ENCODE data around the gene UBASH3B. TPM values are rescaled to one million over a fixed set of nuclear protein-coding genes. Genes with fewer than 3 reads are reported as not detected.

UBASH3B gene
- total RNA-seq, 1 experiment from 2014 or later: 8.0 TPM

DNA sequence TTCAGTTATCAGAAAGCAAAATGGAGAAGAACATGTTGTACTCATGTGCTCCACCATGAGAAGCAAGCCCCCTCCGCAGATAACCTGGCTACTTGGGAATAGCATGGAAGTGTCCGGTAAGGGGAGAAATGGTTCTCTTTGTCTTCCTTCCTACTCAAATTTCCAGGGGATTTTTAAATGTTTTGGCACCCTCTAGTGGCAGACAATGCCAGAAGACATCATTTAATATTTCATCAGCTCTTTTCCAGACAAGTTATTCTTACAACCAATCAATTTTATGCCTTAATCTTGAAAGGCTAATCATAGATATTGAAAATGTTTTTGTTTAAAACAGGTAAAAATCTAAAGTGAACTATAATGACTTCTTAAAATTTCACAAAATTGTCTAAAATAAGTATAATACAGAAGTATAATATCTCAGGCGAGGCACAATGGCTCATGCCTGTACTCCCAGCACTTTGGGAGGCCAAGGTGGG is 198.5 kb downstream of the UBASH3B start:
- H3K23me2 ChIP-seq (ENCODE audit: insufficient read length, low read depth, low read length, poor library complexity, severe bottlenecking): no peaks in the 10 kb centered on the region
- H2AK5ac ChIP-seq (ENCODE audit: insufficient read length, low read length): no peak overlapping the region
- H2BK12ac ChIP-seq (ENCODE audit: insufficient read length, low read depth, low read length): no peak overlapping the region
- no peak overlapping the region for H4K8ac ChIP-seq (replicated peaks; ENCODE audit: insufficient read length, low read depth, low read length)
- H3K14ac ChIP-seq (ENCODE audit: insufficient read depth, low read length): no peak overlapping the region
- Mint-ChIP-seq H3K27ac (no peak overlapping the region), H3K36me3 (ENCODE audit: insufficient read depth in 1 of 3, low read depth in 3 of 3) (no peaks in the 10 kb centered on the region), H3K4me1 (peaks cover 23 to 27% of the 10 kb centered on the region in 2 experiments), H3K9me3 (no peaks in the 10 kb centered on the region), H3K27me3 (ENCODE audit: low read depth) (no peaks in the 10 kb centered on the region), H3K4me3 (no peak overlapping the region)
- no peak overlapping the region for H3K18ac ChIP-seq (ENCODE audit: insufficient read length, low read depth, low read length)
- H2BK15ac ChIP-seq (ENCODE audit: low read depth, low read length): no peak overlapping the region
- DNase-seq: peak; percentile 53
- H2AFZ ChIP-seq (ENCODE audit: low read length): no peak overlapping the region
- no peaks in the 10 kb centered on the region for H4K20me1 ChIP-seq (ENCODE audit: control insufficient read depth, insufficient read depth, insufficient read length)
- H3K4me1 ChIP-seq (ENCODE audit: insufficient read depth, low read length): peaks cover 5% of the 10 kb centered on the region
- no peak overlapping the region for H2BK20ac ChIP-seq (ENCODE audit: low read depth, low read length, poor library complexity, severe bottlenecking)
- no peak overlapping the region for H4K91ac ChIP-seq (ENCODE audit: insufficient read length, low read depth, low read length)
- no CpG with 5 or more reads among the region's 3 CpGs for WGBS (ENCODE audit: extremely low coverage, insufficient read length, low lambda C conversion rate)
- no peak overlapping the region for H3K23ac ChIP-seq (ENCODE audit: insufficient read length, low read depth, low read length)
- no peak overlapping the region for H3K56ac ChIP-seq (ENCODE audit: insufficient read length, low read depth, low read length)
- no peaks in the 10 kb centered on the region for H3K79me2 ChIP-seq (ENCODE audit: insufficient read depth, low read length)
- H3K79me1 ChIP-seq (ENCODE audit: insufficient read depth, low read depth, low read length, poor library complexity, severe bottlenecking): no peaks in the 10 kb centered on the region
- no peak overlapping the region for H3K4ac ChIP-seq (ENCODE audit: low read depth, low read length)
- H3K27me3 ChIP-seq (ENCODE audit: insufficient read depth, low read length): no peaks in the 10 kb centered on the region
- H2BK120ac ChIP-seq (ENCODE audit: low read depth, low read length, poor library complexity, severe bottlenecking): no peak overlapping the region
- no peak overlapping the region for H4K5ac ChIP-seq (ENCODE audit: insufficient read length, low read depth, low read length)
- TF ChIP-seq, protein P1, sequence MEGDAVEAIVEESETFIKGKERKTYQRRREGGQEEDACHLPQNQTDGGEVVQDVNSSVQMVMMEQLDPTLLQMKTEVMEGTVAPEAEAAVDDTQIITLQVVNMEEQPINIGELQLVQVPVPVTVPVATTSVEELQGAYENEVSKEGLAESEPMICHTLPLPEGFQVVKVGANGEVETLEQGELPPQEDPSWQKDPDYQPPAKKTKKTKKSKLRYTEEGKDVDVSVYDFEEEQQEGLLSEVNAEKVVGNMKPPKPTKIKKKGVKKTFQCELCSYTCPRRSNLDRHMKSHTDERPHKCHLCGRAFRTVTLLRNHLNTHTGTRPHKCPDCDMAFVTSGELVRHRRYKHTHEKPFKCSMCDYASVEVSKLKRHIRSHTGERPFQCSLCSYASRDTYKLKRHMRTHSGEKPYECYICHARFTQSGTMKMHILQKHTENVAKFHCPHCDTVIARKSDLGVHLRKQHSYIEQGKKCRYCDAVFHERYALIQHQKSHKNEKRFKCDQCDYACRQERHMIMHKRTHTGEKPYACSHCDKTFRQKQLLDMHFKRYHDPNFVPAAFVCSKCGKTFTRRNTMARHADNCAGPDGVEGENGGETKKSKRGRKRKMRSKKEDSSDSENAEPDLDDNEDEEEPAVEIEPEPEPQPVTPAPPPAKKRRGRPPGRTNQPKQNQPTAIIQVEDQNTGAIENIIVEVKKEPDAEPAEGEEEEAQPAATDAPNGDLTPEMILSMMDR (conservative IDR thresholded peaks at IDR 0.05): peak; percentile 89
- no peak overlapping the region for H3K4me2 ChIP-seq (ENCODE audit: insufficient read depth, insufficient read length, low read length)
- no peak overlapping the region for H2BK5ac ChIP-seq (ENCODE audit: insufficient read length, low read length)
- no peak overlapping the region for H3K9ac ChIP-seq (ENCODE audit: extremely low read depth, insufficient read length, low read length)
- no peak overlapping the region for H3T11ph ChIP-seq (ENCODE audit: low read length)
- H3K9me3 ChIP-seq (ENCODE audit: control insufficient read depth, low read depth, low read length): no peaks in the 10 kb centered on the region
- no peak overlapping the region for H3K27ac ChIP-seq (ENCODE audit: insufficient read length, low read depth, low read length)
